ENCODE results near the gene ENOX1. TPM values are rescaled to one million over a fixed set of nuclear protein-coding genes. Genes with fewer than 3 reads are reported as not detected.

ENOX1 gene
- total RNA-seq, 1 experiment from 2014 or later = 0.95 TPM

- no TSS peak for BruUV-seq (replicated peaks)
- no peak overlapping the region for H3K27ac ChIP-seq (ENCODE audit: low read length)
- ChIA-PET POLR2A (ENCODE audit: unreplicated experiment) (no interaction called here), CTCF (no interaction called here)
- TF ChIP-seq EZH2phosphoT487 (IDR thresholded peaks at IDR 0.05; ENCODE audit: borderline replicate concordance, low read length) = no peak
- TF ChIP-seq CTCF (conservative IDR thresholded peaks at IDR 0.05; ENCODE audit: low read depth, low read length) = no peak
- TF ChIP-seq EZH2 (IDR thresholded peaks at IDR 0.05; ENCODE audit: low read length, unreplicated experiment) = no peak
- H3K4me3 ChIP-seq (ENCODE audit: low read length) = no peak overlapping the region
- H3K9me3 ChIP-seq (ENCODE audit: low read length) = no peaks in the 10 kb centered on the region
- no peaks in the 10 kb centered on the region for H4K20me1 ChIP-seq (ENCODE audit: low read length)
- no peak overlapping the region for H2AFZ ChIP-seq (ENCODE audit: low read length)
- no peaks in the 10 kb centered on the region for H3F3A ChIP-seq (ENCODE audit: low read length, unreplicated experiment)
- peaks cover 14% of the 10 kb centered on the region for H3K4me1 ChIP-seq (ENCODE audit: insufficient read depth, low read length)
- H3K9me2 ChIP-seq (replicated peaks; ENCODE audit: low read length) = no peaks in the 10 kb centered on the region
- ATAC-seq (peak; percentile 93), DNase-seq (peak; percentile 56)
- H3K79me2 ChIP-seq (ENCODE audit: low read length) = no peaks in the 10 kb centered on the region
- no peak overlapping the region for H3K9ac ChIP-seq (ENCODE audit: low read length)
- H3K27me3 ChIP-seq (ENCODE audit: low read length) = no peaks in the 10 kb centered on the region
- intact Hi-C loops (cut with micrococcal nuclease) = no loop called here
- H3K36me3 ChIP-seq (ENCODE audit: low read depth, low read length) = no peaks in the 10 kb centered on the region
- H3K4me2 ChIP-seq (ENCODE audit: low read length) = no peak overlapping the region
Observed at GRCh38 chr13:43204591-43204990, 582.2 kb downstream of the ENOX1 start.

DNA sequence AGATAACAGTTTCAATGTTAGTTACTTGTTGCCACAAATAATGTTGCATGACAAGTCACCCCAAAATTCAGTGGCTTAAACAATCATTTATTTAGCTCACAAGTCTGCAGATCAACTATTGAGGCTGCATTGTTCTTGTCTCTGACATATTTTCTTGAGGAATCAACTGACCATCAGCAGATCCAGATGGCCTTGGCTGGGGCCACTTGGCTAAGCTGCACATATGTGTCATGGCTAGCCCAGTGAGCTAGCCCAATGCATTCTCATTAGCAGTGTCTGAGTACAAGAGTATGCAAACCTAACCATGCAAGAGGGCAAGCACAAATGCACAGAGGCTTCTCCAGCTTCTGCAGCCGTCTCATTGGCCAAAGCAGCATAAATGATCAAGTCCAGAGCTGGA is 583.0 kb downstream of the ENOX1 start:
- ChIA-PET CTCF (no interaction called here), POLR2A (ENCODE audit: unreplicated experiment) (no interaction called here)
- no peak overlapping the region for H3K4me2 ChIP-seq (ENCODE audit: low read length)
- no peaks in the 10 kb centered on the region for H3K36me3 ChIP-seq (ENCODE audit: low read depth, low read length)
- TF ChIP-seq EZH2phosphoT487 (IDR thresholded peaks at IDR 0.05; ENCODE audit: borderline replicate concordance, low read length) (no peak), EZH2 (IDR thresholded peaks at IDR 0.05; ENCODE audit: low read length, unreplicated experiment) (no peak), CTCF (conservative IDR thresholded peaks at IDR 0.05; ENCODE audit: low read depth, low read length) (no peak)
- no peak overlapping the region for H3K9ac ChIP-seq (ENCODE audit: low read length)
- H3K9me3 ChIP-seq (ENCODE audit: low read length) = no peaks in the 10 kb centered on the region
- no peak overlapping the region for H2AFZ ChIP-seq (ENCODE audit: low read length)
- H4K20me1 ChIP-seq (ENCODE audit: low read length) = no peaks in the 10 kb centered on the region
- H3K79me2 ChIP-seq (ENCODE audit: low read length) = no peaks in the 10 kb centered on the region
- no peaks in the 10 kb centered on the region for H3K9me2 ChIP-seq (replicated peaks; ENCODE audit: low read length)
- no peak for ATAC-seq
- H3K4me3 ChIP-seq (ENCODE audit: low read length) = no peak overlapping the region
- DNase-seq = no peak
- intact Hi-C loops (cut with micrococcal nuclease) = no loop called here
- no peak overlapping the region for H3K27ac ChIP-seq (ENCODE audit: low read length)
- BruUV-seq (replicated peaks) = no TSS peak
- H3K4me1 ChIP-seq (ENCODE audit: insufficient read depth, low read length) = peaks cover 14% of the 10 kb centered on the region
- H3K27me3 ChIP-seq (ENCODE audit: low read length) = no peaks in the 10 kb centered on the region
- no peaks in the 10 kb centered on the region for H3F3A ChIP-seq (ENCODE audit: low read length, unreplicated experiment)

DNA sequence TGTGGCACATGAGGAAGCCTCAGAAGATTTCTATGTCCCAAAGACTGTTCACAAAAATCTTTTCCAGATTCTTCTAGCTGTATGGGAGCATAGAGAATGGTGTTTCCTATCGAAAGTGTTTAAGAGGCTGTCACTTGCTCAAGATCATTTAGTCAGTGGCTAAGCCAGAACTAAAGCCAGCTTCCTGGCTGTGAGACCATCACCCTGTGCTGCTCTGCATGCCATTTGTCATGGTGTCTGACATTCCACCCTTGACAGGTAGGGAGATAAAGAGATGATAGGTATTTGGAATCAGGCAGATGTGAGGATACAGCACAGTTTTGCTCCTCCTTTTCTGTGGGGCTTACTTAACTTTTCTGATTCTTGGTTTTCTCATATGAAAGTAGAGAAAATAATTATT is 586.0 kb downstream of the ENOX1 start:
- DNase-seq (no peak), ATAC-seq (no peak)
- Histone ChIP-seq H4K20me1 (ENCODE audit: low read length) (no peaks in the 10 kb centered on the region), H3F3A (ENCODE audit: low read length, unreplicated experiment) (no peaks in the 10 kb centered on the region), H3K4me3 (ENCODE audit: low read length) (no peak overlapping the region), H3K4me1 (ENCODE audit: insufficient read depth, low read length) (peaks cover 14% of the 10 kb centered on the region), H3K27me3 (ENCODE audit: low read length) (no peaks in the 10 kb centered on the region), H3K27ac (ENCODE audit: low read length) (no peak overlapping the region), H3K9me2 (replicated peaks; ENCODE audit: low read length) (no peaks in the 10 kb centered on the region), H3K4me2 (ENCODE audit: low read length) (no peak overlapping the region), H3K9ac (ENCODE audit: low read length) (no peak overlapping the region), H2AFZ (ENCODE audit: low read length) (no peak overlapping the region), H3K36me3 (ENCODE audit: low read depth, low read length) (no peaks in the 10 kb centered on the region), H3K9me3 (ENCODE audit: low read length) (no peaks in the 10 kb centered on the region), H3K79me2 (ENCODE audit: low read length) (no peaks in the 10 kb centered on the region)
- ChIA-PET POLR2A (ENCODE audit: unreplicated experiment) (no interaction called here), CTCF (no interaction called here)
- no TSS peak for BruUV-seq (replicated peaks)
- intact Hi-C loops (cut with micrococcal nuclease) = no loop called here
- TF ChIP-seq CTCF (conservative IDR thresholded peaks at IDR 0.05; ENCODE audit: low read depth, low read length) (no peak), EZH2phosphoT487 (IDR thresholded peaks at IDR 0.05; ENCODE audit: borderline replicate concordance, low read length) (no peak), EZH2 (IDR thresholded peaks at IDR 0.05; ENCODE audit: low read length, unreplicated experiment) (no peak)
